Erythroblast (primary cell): ENCODE data around the gene GPS1.

ENCODE experiments used
- DNase-seq, 2 experiments: peaks; one replicate each; lab custom pipeline; 2025; lab: John Stamatoyannopoulos, UW
- GATA1 ChIP-seq: IDR thresholded peaks from 2 replicates; pipeline ENCODE4 v1.6.1; 2011; ENCODE audit warnings: low read depth, mild to moderate bottlenecking, control low read depth, low read length, moderate library complexity
- POLR2A ChIP-seq: IDR thresholded peaks from 2 replicates; pipeline ENCODE4 v1.6.1; 2011; ENCODE audit warnings: mild to moderate bottlenecking, low read length

Gene GPS1

DNA sequence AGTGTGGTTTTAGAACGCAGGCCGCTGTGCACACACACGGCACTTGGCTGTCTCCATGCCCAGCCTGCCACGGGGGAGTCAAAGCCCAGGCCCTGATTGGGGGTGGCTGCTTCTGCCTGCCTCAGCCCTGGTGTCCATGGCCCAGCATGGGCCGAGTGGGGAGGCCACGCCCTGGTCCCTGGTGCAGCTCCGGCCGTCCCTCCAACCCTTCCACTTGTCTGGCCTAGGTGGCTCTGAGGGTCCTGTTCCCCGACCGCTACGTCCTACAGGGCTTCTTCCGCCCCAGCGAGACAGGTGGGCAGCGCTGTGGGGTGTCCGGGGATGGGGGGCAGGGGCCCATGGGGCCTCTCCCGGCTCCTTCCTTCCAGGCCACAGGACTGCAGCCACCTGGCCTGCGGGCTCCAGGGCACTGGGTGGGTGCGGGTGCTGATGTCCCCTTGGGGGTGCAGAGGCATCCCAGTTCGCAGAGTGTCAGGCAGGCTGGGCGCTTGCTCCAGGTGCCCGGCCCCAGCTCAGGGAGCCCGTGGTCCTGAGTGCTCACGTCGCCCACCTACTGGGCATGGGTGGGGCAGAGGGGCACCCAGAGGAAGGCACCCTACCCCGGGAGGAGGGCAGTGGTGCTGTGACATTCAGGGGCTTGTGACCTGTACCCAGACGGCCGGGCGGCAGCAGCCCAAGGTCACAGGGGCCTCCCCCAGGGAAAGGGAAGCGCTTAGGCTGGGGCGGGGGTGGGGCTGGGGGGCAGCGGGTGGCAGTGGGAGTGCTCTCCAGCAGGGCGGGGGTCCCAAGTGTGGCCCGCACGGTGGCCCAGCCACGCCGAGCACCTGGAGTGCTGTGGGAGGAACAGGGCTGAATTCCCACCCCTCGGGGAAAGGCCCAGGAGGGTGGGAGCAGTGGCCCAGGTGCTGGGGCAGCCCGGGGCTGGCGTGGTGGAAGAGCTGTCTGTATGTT lies 40.8 kb upstream of the GPS1 start:
- no peak for TF ChIP-seq GATA1
- no peak for TF ChIP-seq POLR2A
- DNase-seq, result no peak

DNA sequence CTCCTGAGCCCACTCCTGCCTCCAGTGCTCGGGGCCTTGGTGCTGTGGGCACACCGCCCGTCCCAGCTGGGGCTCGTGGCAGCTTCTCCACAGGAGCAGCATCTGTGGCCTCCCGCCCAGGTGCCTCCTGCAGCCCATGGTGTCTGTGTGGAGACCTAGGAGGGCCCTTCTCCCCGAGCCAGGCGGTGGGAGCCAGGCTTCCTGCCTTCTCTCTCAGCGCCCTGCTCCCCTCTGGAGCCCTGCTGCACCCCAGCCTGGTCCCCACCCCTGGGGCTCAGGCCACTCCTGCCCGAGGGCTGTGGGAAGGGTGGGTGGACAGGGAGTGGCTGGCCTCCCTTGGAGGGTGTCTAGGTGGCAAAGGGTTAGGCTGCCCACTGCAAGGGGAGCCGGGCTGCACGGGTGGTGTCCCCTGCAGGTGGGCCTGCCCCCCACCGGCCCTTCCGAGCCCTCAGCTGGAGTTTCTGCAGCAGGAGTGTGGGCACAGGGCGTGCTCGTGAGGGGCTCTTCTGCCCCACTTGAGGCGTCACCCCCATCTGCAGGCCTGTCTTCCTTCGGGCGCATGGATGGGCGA lies 40.0 kb upstream of the GPS1 start:
- no peak for TF ChIP-seq POLR2A
- TF ChIP-seq GATA1, result no peak
- DNase-seq, result no peak

DNA sequence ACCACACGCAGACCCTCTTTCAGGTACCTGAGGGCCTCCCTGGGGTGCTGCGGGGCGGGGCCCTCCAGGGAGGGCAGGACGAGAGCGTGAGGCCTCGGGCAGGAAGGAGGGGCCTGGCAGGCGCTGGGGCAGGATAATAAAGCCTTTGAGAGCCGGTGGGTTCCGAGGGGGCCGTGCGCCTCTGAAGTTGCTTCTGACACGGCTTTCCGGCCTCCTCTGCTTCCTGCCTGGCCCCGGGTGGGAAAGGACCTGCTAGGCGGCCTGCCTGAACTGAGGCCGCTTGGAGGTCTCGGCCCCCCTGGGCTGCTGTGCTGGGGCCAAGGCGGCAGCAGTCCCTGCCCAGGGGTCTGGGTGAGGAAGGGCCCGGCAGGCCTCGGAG lies 39.4 kb upstream of the GPS1 start:
- no peak for DNase-seq
- TF ChIP-seq GATA1 (no peak), POLR2A (no peak)

DNA sequence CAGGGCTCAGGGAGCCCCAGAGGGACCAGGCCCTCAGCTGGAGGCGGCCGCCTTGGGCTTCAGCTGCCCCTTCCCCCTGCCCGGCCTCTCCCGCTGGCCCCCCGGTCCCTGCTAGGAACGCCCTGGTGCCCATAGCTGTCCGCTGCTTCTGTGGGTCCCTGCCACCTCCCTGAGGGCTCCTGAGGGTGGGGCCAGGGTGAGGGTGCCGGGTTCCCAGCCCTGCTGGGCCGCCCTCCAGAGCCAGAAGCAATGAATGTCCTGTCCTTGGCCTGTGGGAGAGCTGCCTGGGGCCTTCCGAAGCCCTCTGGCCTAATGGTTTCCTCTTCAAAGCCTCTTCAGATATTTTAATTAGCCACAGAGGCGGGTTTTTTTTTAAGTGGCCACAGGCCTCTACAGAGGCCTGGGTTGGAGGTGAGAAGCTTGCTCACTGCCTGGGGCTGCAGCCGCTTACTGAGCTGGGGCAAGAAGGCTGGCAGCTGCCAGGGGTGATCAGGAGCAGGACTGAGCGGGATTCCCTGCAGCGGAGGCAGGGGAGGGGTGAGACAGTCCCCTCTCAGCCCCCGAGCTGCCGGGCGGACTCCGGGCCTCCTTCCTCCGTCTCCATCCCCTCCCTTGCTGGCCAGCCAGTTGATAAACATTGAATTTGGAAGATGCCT lies 38.9 kb upstream of the GPS1 start:
- TF ChIP-seq POLR2A, result no peak
- no peak for TF ChIP-seq GATA1
- no peak for DNase-seq

DNA sequence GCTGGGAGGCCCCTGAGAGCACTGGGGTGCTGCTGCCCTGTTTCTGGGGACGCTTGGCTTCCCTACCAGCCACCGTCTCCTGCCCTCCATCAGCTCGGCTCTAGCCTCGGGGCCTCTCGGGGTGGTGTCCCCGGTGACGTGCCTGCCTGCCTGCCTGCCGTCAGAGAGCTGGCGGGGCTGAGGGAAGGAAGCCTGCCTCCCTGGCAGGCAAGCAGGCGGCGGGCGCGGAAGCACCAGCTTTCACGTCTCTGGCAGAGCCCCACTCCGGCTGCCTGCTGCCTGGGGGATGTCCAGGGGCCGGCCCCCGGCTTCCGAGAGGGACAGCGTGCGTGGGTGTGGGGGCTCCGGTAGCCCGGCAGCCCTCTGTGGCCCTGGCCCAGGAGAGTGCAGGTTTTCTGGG lies 38.4 kb upstream of the GPS1 start:
- TF ChIP-seq GATA1, result no peak
- DNase-seq, result no peak

GRCh38 chr17:82013772-82014321 lies 37.9 kb upstream of the GPS1 start:
- TF ChIP-seq GATA1 (no peak), POLR2A (no peak)
- DNase-seq, result no peak

- TF ChIP-seq GATA1, result no peak
- no peak for TF ChIP-seq POLR2A
- DNase-seq, result no peak
Measured at GRCh38 chr17:82014432-82014831, 37.3 kb upstream of the GPS1 start.

GRCh38 chr17:82014971-82015310 lies 36.8 kb upstream of the GPS1 start:
- DNase-seq, result no peak
- TF ChIP-seq GATA1, result no peak
- TF ChIP-seq POLR2A, result no peak

GRCh38 chr17:82015311-82015971 lies 36.3 kb upstream of the GPS1 start:
- TF ChIP-seq POLR2A (no peak), GATA1 (no peak)
- no peak for DNase-seq

GRCh38 chr17:82016061-82016874 lies 35.4 kb upstream of the GPS1 start:
- TF ChIP-seq POLR2A (no peak), GATA1 (no peak)
- DNase-seq, result no peak

DNA sequence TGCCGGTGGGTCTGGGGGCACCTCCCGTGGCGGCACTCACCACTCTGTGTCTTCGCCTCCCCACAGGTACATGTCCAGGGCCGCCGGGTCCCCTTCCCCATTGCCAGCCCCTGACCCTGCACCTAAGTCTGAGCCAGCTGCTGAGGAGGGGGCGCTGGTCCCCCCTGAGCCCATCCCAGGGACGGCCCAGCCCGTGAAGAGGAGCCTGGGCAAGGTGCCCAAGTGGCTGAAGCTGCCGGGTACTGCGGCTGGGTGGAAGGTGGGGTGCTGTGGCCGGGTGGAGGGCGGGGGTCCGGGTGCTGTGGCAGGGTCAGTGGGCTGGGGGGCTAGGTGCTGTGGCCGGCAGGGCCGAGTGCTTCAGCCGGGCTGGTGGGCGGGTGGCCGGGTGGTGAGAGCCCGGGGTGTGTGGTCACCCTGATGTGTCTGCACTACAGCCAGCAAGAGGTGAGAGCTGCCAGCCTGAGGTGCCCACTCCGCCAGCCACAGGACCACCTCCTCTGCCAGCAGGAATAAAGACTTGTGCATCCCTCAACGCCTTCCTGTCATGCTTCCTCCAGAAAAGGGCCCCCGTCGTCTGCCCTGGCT lies 34.7 kb upstream of the GPS1 start:
- TF ChIP-seq POLR2A (no peak), GATA1 (no peak)
- no peak for DNase-seq

GRCh38 chr17:82017612-82018151 lies 34.0 kb upstream of the GPS1 start:
- TF ChIP-seq GATA1, result no peak
- TF ChIP-seq POLR2A, result no peak
- DNase-seq, result no peak
